HepG2 (cell line): Measurements from ENCODE around the gene SMAD3.

ENCODE experiments used
- CTCF ChIP-seq: sonication (generic); formaldehyde crosslinking; IDR thresholded peaks from 2 replicates; pipeline ENCODE4 v1.5.0; 2020; ENCODE audit warnings: mild to moderate bottlenecking, missing genetic modification reagents, moderate library complexity
- E2F5 ChIP-seq: sonication (generic); formaldehyde crosslinking; conservative IDR thresholded peaks from 2 replicates; pipeline ENCODE4 v1.4.0; 2020; ENCODE audit warnings: missing genetic modification reagents
- EP300 ChIP-seq, 3 experiments: sonication (generic) in 1 of 3; formaldehyde crosslinking in 1 of 3; IDR thresholded peaks; 2 replicates each; pipeline versions ENCODE4 v1.5.1 to v1.6.1; 2011 to 2020; ENCODE audit warnings: low read depth in 2 of 3, low read length in 2 of 3, borderline replicate concordance in 1 of 3, improper control_type of control experiment in 1 of 3, mild to moderate bottlenecking in 1 of 3, missing genetic modification reagents in 1 of 3, moderate library complexity in 1 of 3
- HIC2 ChIP-seq: sonication (generic); formaldehyde crosslinking; IDR thresholded peaks from 2 replicates; pipeline ENCODE4 v1.9.0; 2022; ENCODE audit warnings: low read depth, missing genetic modification reagents
- HNF4A ChIP-seq: sonication (generic); formaldehyde crosslinking; IDR thresholded peaks from 2 replicates; pipeline ENCODE4 v1.4.0; 2020; ENCODE audit warnings: missing genetic modification reagents
- NFRKB ChIP-seq: fragments of 450-650 bp; IDR thresholded peaks from 2 replicates; pipeline ENCODE4 v1.6.1; 2017
- POLR2A ChIP-seq, 2 experiments: IDR thresholded peaks; 2 replicates each; pipeline ENCODE4 v1.6.1; 2011; ENCODE audit warnings: low read depth in 2 of 2, low read length in 2 of 2, mild to moderate bottlenecking in 1 of 2, moderate library complexity in 1 of 2; ENCODE audit not compliant: insufficient read depth in 1 of 2
- RBM22 ChIP-seq: fragments of 200-400 bp; formaldehyde crosslinking; optimal IDR thresholded peaks from 2 replicates; pipeline ENCODE3; 2017; ENCODE audit warnings: mild to moderate bottlenecking, low read length, moderate library complexity
- REST ChIP-seq, 2 experiments: IDR thresholded peaks; 2 replicates each; pipeline ENCODE4 v1.6.1; 2011 to 2012; ENCODE audit warnings: low read length in 2 of 2, borderline replicate concordance in 1 of 2, low read depth in 1 of 2, mild to moderate bottlenecking in 1 of 2, moderate library complexity in 1 of 2
- STAT5B ChIP-seq: sonication (generic); formaldehyde crosslinking; IDR thresholded peaks from 2 replicates; pipeline ENCODE4 v1.4.0; 2020; ENCODE audit warnings: missing genetic modification reagents
- ZNF263 ChIP-seq: sonication (generic); formaldehyde crosslinking; IDR thresholded peaks from 2 replicates; pipeline ENCODE4 v1.4.0; 2020; ENCODE audit warnings: missing genetic modification reagents
- ZZZ3 ChIP-seq: sonication (generic); formaldehyde crosslinking; IDR thresholded peaks from 2 replicates; pipeline ENCODE4 v1.4.0; 2020; ENCODE audit warnings: missing genetic modification reagents, mild to moderate bottlenecking, borderline replicate concordance

- TF ChIP-seq NFRKB (no peak), ZZZ3 (CRISPR knock-in tag) (no peak), CTCF (CRISPR knock-in tag) (no peak), E2F5 (CRISPR knock-in tag) (no peak), HIC2 (no peak), ZNF263 (no peak), HNF4A (CRISPR knock-in tag) (no peak), RBM22 (no peak), POLR2A (IDR thresholded peaks at IDR 0.05; ENCODE audit: insufficient read depth in 1 of 2, low read depth in 2 of 2, low read length in 2 of 2) (no peak), STAT5B (CRISPR knock-in tag) (no peak), EP300 (IDR thresholded peaks at IDR 0.05; ENCODE audit: low read depth in 2 of 2, low read length in 2 of 2) (no peak), EP300 (CRISPR knock-in tag; IDR thresholded peaks at IDR 0.05; ENCODE audit: borderline replicate concordance) (no peak), REST (IDR thresholded peaks at IDR 0.05; ENCODE audit: borderline replicate concordance in 1 of 2, low read depth in 1 of 2, low read length in 2 of 2) (no peak)
Observed at GRCh38 chr15:67152429-67152828, 87.0 kb downstream of the SMAD3 start.
